ENCODE data around the gene THSD7B. TPM values are rescaled to one million over a fixed set of nuclear protein-coding genes. Genes with fewer than 3 reads are reported as not detected.

The THSD7B gene
- total and polyA plus RNA-seq, 2 experiments from 2014 or later, result 0.86 to 3.8 TPM

- Histone ChIP-seq H4K20me1 (replicated peaks; ENCODE audit: insufficient read depth) (no peaks in the 10 kb centered on the region), H3K4me1 (ENCODE audit: insufficient read depth) (no peaks in the 10 kb centered on the region), H3K79me2 (replicated peaks; ENCODE audit: insufficient read depth) (no peaks in the 10 kb centered on the region), H2AFZ (no peak overlapping the region), H3K4me2 (no peak overlapping the region), H3K4me3 (no peak overlapping the region), H3K36me3 (ENCODE audit: insufficient read depth) (no peaks in the 10 kb centered on the region), H3K9me2 (ENCODE audit: insufficient read depth) (no peaks in the 10 kb centered on the region), H3K27ac (ENCODE audit: low read depth) (no peak overlapping the region), H3K27me3 (ENCODE audit: insufficient read depth) (no peaks in the 10 kb centered on the region), H3F3A (replicated peaks; ENCODE audit: low read depth) (no peaks in the 10 kb centered on the region)
- peak; percentile 8 for DNase-seq (ENCODE audit: low spot score)
- Mint-ChIP-seq H3K4me3 (no peak overlapping the region), H3K4me1 (0 out of 3 replicates have a peak, but pooled peaks cover 7% of the 10 kb centered on the region), H3K27me3 (ENCODE audit: insufficient read depth, low read depth, poor library complexity) (no peaks in the 10 kb centered on the region), H3K36me3 (ENCODE audit: low read depth) (no peaks in the 10 kb centered on the region), H3K27ac (0 out of 2 replicates have a peak overlapping the region, but pooled peaks have one; percentile 29), H3K9me3 (no peaks in the 10 kb centered on the region)
- no peak for TF ChIP-seq STAT1 (IDR thresholded peaks at IDR 0.05; ENCODE audit: unreplicated experiment)
- TF ChIP-seq EZH2 (IDR thresholded peaks at IDR 0.05; ENCODE audit: low read depth, unreplicated experiment), result no peak
- TF ChIP-seq ZNF462 (CRISPR knock-in tag; IDR thresholded peaks at IDR 0.05), result no peak
- no peak for TF ChIP-seq CREB1 (CRISPR knock-in tag; IDR thresholded peaks at IDR 0.05; ENCODE audit: low read depth)
- no peak for TF ChIP-seq JUNB (IDR thresholded peaks at IDR 0.05; ENCODE audit: unreplicated experiment)
- no peak for TF ChIP-seq REST (IDR thresholded peaks at IDR 0.05; ENCODE audit: unreplicated experiment)
- TF ChIP-seq POLR2AphosphoS5 (IDR thresholded peaks at IDR 0.05; ENCODE audit: low read depth), result no peak
- TF ChIP-seq EZH2phosphoT487 (IDR thresholded peaks at IDR 0.05; ENCODE audit: unreplicated experiment), result no peak
- peak; percentile 29; the same call in 1 of the 3 replicates for ATAC-seq
Measured at GRCh38 chr2:137231628-137232027, 466.3 kb downstream of the THSD7B start.
